OCI-LY1 (cell line): ENCODE data around the gene TMIE.

Experiments used
- H2AFZ ChIP-seq: fragments of 200-600 bp; sonication (generic), shearing (Covaris generic); 2 replicates; pipeline ENCODE4 v1.6.0; 2014; ENCODE audit warnings: antibody characterized with exemption, mild to moderate bottlenecking, low read length
- H3F3A ChIP-seq: fragments of 200-600 bp; sonication (generic), shearing (Covaris generic); 2 replicates; pipeline ENCODE4 v1.6.0; 2014; ENCODE audit warnings: mild to moderate bottlenecking, antibody characterized with exemption, low read length, moderate library complexity; ENCODE audit not compliant: insufficient read depth
- H3K27ac ChIP-seq: fragments of 200-600 bp; sonication (generic); 2 replicates; pipeline ENCODE4 v1.5.1; 2014; ENCODE audit warnings: low read length, mixed run types, mild to moderate bottlenecking, low read depth; ENCODE audit not compliant: poor library complexity, severe bottlenecking
- H3K27me3 ChIP-seq: fragments of 200-600 bp; sonication (generic); 2 replicates; pipeline ENCODE4 v1.6.0; 2014; ENCODE audit warnings: antibody characterized with exemption, mild to moderate bottlenecking, low read length, moderate library complexity; ENCODE audit not compliant: insufficient read depth
- H3K36me3 ChIP-seq: fragments of 200-600 bp; sonication (generic); 2 replicates; pipeline ENCODE4 v1.6.1; 2014; ENCODE audit warnings: mild to moderate bottlenecking, antibody characterized with exemption, low read length, moderate library complexity, mixed read lengths; ENCODE audit not compliant: insufficient read depth
- H3K4me1 ChIP-seq: fragments of 200-600 bp; sonication (generic); 2 replicates; pipeline ENCODE4 v1.5.1; 2014; ENCODE audit warnings: mild to moderate bottlenecking, low read length, moderate library complexity; ENCODE audit not compliant: insufficient read depth, severe bottlenecking
- H3K4me2 ChIP-seq: fragments of 200-600 bp; sonication (generic), shearing (Covaris generic); 2 replicates; pipeline ENCODE4 v1.6.1; 2014; ENCODE audit warnings: low read length
- H3K4me3 ChIP-seq: fragments of 200-600 bp; sonication (generic); 2 replicates; pipeline ENCODE4 v1.5.1; 2014; ENCODE audit warnings: low read length, low read depth, mild to moderate bottlenecking, mixed read lengths; ENCODE audit not compliant: poor library complexity, severe bottlenecking
- H3K79me2 ChIP-seq: fragments of 200-600 bp; shearing (Covaris generic); 2 replicates; pipeline ENCODE4 v1.6.1; 2016; ENCODE audit warnings: mixed run types, low read length, mixed read lengths; ENCODE audit not compliant: insufficient read depth
- H3K9ac ChIP-seq: fragments of 200-600 bp; sonication (generic), shearing (Covaris generic); 2 replicates; pipeline ENCODE4 v1.6.1; 2014; ENCODE audit warnings: mild to moderate bottlenecking, low read length, mixed read lengths
- H3K9me2 ChIP-seq: fragments of 200-600 bp; sonication (generic), shearing (Covaris generic); 2 replicates; pipeline ENCODE4 v1.6.1; 2014; ENCODE audit warnings: low read depth, mild to moderate bottlenecking, low read length, mixed read lengths
- H3K9me3 ChIP-seq: fragments of 200-600 bp; shearing (Covaris generic); 2 replicates; pipeline ENCODE4 v1.6.1; 2014; ENCODE audit warnings: low read length, mixed read lengths
- H4K20me1 ChIP-seq: fragments of 200-600 bp; sonication (generic), shearing (Covaris generic); 2 replicates; pipeline ENCODE4 v1.6.0; 2016; ENCODE audit warnings: mild to moderate bottlenecking, low read length; ENCODE audit not compliant: insufficient read depth
- CTCF ChIP-seq: fragments of 200-600 bp; sonication (generic), shearing (Covaris generic); IDR thresholded peaks from 2 replicates; pipeline ENCODE4 v1.5.1; 2017; ENCODE audit warnings: mild to moderate bottlenecking, antibody characterized with exemption, low read length, moderate library complexity, mixed read lengths
- EZH2 ChIP-seq: fragments of 200-600 bp; sonication (generic), shearing (Covaris generic); IDR thresholded peaks from 2 replicates; pipeline ENCODE4 v1.8.0; 2017; ENCODE audit warnings: borderline replicate concordance, mixed run types, mild to moderate bottlenecking, antibody characterized with exemption, low read length, moderate library complexity, mixed read lengths

Gene TMIE

DNA sequence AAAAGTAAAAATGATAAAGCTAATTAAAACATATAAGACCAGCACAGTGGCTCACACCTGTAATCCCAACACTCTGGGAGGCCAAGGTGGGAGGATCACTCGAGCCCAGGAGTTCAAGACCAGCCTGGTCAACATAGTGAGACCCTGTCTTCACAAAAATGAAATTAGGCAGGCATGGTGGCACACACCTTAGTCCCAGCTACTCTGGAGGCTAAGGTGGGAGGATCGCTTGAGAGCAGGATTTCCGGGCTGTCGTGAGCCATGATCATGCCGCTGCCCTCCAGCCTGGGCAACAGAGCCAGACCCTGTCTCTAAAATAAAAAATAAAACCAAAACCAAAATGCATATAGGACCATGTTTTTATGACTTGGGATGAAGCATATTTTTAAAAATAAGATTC, 21.3 kb downstream of the TMIE start:
- H2AFZ ChIP-seq: no peak overlapping the region
- no peak overlapping the region for H3K9ac ChIP-seq
- H4K20me1 ChIP-seq: no peaks in the 10 kb centered on the region
- no peak overlapping the region for H3K27ac ChIP-seq
- H3F3A ChIP-seq: no peaks in the 10 kb centered on the region
- H3K4me1 ChIP-seq: no peaks in the 10 kb centered on the region
- no peaks in the 10 kb centered on the region for H3K9me3 ChIP-seq
- no peaks in the 10 kb centered on the region for H3K27me3 ChIP-seq
- H3K4me2 ChIP-seq: no peak overlapping the region
- H3K9me2 ChIP-seq: no peaks in the 10 kb centered on the region
- H3K79me2 ChIP-seq: no peaks in the 10 kb centered on the region
- no peak overlapping the region for H3K4me3 ChIP-seq
- no peaks in the 10 kb centered on the region for H3K36me3 ChIP-seq
- no peak for TF ChIP-seq EZH2
- no peak for TF ChIP-seq CTCF

GRCh38 chr3:46724424-46724823, 23.2 kb downstream of the TMIE start:
- Histone ChIP-seq H3K4me2 (no peak overlapping the region), H3K4me1 (no peaks in the 10 kb centered on the region), H3F3A (no peaks in the 10 kb centered on the region), H3K79me2 (no peaks in the 10 kb centered on the region), H3K9me3 (no peaks in the 10 kb centered on the region), H3K9me2 (no peaks in the 10 kb centered on the region), H3K27ac (no peak overlapping the region), H3K36me3 (no peaks in the 10 kb centered on the region), H2AFZ (no peak overlapping the region), H3K4me3 (no peak overlapping the region), H3K9ac (no peak overlapping the region), H3K27me3 (peaks cover 5% of the 10 kb centered on the region; the same call in 1 of the 2 replicates), H4K20me1 (no peaks in the 10 kb centered on the region)
- TF ChIP-seq CTCF: no peak
- TF ChIP-seq EZH2: no peak

DNA sequence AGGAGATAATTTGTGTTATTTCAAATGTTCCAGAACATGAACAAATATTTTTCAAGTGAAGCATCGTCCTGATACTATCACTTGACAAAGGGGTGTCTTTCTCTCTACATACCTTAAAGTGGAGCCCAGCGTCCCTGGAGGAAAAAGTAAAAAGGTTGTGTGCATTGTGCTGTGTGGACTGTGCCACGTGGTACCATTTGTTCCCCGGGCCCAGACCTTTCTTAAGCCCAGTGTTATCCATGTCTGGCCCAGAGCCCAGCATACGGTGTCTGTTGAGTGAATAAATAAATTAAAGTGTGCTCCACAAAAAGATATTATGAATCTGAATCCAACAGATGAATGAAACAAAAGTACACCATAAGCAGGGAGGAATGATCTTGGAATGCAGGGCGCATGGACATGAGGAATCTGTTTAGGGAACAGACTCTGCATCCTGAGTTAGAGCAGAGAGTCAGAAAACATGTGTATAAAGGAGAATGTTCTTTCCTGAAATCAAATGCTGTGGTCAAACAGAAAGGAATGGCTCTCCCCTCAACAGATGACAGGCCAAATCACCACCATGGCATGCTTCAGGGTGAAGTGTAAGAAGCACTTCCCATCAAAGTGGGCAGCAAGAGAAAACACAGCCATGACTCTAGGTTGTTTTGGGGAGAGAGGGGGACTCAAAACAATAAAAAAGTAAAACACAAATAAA, 24.6 kb downstream of the TMIE start:
- H3K27ac ChIP-seq: no peak overlapping the region
- no peak overlapping the region for H3K4me2 ChIP-seq
- no peaks in the 10 kb centered on the region for H3K36me3 ChIP-seq
- H3K9ac ChIP-seq: no peak overlapping the region
- H3K4me3 ChIP-seq: no peak overlapping the region
- no peaks in the 10 kb centered on the region for H3K4me1 ChIP-seq
- no peaks in the 10 kb centered on the region for H3F3A ChIP-seq
- H3K9me2 ChIP-seq: no peaks in the 10 kb centered on the region
- H2AFZ ChIP-seq: no peak overlapping the region
- no peaks in the 10 kb centered on the region for H3K9me3 ChIP-seq
- no peaks in the 10 kb centered on the region for H4K20me1 ChIP-seq
- H3K27me3 ChIP-seq: peaks cover 5% of the 10 kb centered on the region; the same call in 1 of the 2 replicates
- no peaks in the 10 kb centered on the region for H3K79me2 ChIP-seq
- TF ChIP-seq EZH2 (no peak), CTCF (no peak)
